ENCODE data around the gene MRPS18B. TPM values are rescaled to one million over a fixed set of nuclear protein-coding genes. Genes with fewer than 3 reads are reported as not detected.

MRPS18B gene
- total and polyA plus RNA-seq, 2 of the 13 experiments (the other 11 are each of a cell fraction or from before 2014, with no cell fraction given), result 125 to 131 TPM

GRCh38 chr6:30597315-30598144 is 20.1 kb upstream of the MRPS18B start (continued):
- 0 out of 2 replicates have a peak, but pooled peaks have one; percentile 31 for TF ChIP-seq ZNF574 (CRISPR knock-in tag; IDR thresholded peaks at IDR 0.05)
- peak; percentile 78 for TF ChIP-seq XRCC5 (optimal IDR thresholded peaks at IDR 0.05; ENCODE audit: low read length)
- TF ChIP-seq ZNF331 (CRISPR knock-in tag; IDR thresholded peaks at IDR 0.05), result peak; percentile 78; the same call in 1 of the 2 replicates
- TF ChIP-seq SMC3 (IDR thresholded peaks at IDR 0.05; ENCODE audit: low read length), result peak; percentile 79
- peak; percentile 47; the same call in 1 of the 2 replicates for TF ChIP-seq POLR2AphosphoS2 (IDR thresholded peaks at IDR 0.05; ENCODE audit: low read depth, low read length)
- TF ChIP-seq, protein P1, sequence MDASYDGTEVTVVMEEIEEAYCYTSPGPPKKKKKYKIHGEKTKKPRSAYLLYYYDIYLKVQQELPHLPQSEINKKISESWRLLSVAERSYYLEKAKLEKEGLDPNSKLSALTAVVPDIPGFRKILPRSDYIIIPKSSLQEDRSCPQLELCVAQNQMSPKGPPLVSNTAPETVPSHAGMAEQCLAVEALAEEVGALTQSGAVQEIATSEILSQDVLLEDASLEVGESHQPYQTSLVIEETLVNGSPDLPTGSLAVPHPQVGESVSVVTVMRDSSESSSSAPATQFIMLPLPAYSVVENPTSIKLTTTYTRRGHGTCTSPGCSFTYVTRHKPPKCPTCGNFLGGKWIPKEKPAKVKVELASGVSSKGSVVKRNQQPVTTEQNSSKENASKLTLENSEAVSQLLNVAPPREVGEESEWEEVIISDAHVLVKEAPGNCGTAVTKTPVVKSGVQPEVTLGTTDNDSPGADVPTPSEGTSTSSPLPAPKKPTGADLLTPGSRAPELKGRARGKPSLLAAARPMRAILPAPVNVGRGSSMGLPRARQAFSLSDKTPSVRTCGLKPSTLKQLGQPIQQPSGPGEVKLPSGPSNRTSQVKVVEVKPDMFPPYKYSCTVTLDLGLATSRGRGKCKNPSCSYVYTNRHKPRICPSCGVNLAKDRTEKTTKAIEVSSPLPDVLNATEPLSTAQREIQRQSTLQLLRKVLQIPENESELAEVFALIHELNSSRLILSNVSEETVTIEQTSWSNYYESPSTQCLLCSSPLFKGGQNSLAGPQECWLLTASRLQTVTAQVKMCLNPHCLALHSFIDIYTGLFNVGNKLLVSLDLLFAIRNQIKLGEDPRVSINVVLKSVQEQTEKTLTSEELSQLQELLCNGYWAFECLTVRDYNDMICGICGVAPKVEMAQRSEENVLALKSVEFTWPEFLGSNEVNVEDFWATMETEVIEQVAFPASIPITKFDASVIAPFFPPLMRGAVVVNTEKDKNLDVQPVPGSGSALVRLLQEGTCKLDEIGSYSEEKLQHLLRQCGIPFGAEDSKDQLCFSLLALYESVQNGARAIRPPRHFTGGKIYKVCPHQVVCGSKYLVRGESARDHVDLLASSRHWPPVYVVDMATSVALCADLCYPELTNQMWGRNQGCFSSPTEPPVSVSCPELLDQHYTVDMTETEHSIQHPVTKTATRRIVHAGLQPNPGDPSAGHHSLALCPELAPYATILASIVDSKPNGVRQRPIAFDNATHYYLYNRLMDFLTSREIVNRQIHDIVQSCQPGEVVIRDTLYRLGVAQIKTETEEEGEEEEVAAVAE (CRISPR knock-in tag; IDR thresholded peaks at IDR 0.05; ENCODE audit: borderline replicate concordance), result peak; percentile 39; the same call in 1 of the 2 replicates
- peak; percentile 60 for TF ChIP-seq RAD21 (CRISPR knock-in tag; IDR thresholded peaks at IDR 0.05)
- TF ChIP-seq MXD4 (CRISPR knock-in tag; IDR thresholded peaks at IDR 0.05), result peak; percentile 47; the same call in 1 of the 2 replicates
- TF ChIP-seq REPIN1 (CRISPR knock-in tag; IDR thresholded peaks at IDR 0.05; ENCODE audit: borderline replicate concordance, low read depth), result peak; percentile 61; the same call in 1 of the 2 replicates
- TF ChIP-seq, protein P2, sequence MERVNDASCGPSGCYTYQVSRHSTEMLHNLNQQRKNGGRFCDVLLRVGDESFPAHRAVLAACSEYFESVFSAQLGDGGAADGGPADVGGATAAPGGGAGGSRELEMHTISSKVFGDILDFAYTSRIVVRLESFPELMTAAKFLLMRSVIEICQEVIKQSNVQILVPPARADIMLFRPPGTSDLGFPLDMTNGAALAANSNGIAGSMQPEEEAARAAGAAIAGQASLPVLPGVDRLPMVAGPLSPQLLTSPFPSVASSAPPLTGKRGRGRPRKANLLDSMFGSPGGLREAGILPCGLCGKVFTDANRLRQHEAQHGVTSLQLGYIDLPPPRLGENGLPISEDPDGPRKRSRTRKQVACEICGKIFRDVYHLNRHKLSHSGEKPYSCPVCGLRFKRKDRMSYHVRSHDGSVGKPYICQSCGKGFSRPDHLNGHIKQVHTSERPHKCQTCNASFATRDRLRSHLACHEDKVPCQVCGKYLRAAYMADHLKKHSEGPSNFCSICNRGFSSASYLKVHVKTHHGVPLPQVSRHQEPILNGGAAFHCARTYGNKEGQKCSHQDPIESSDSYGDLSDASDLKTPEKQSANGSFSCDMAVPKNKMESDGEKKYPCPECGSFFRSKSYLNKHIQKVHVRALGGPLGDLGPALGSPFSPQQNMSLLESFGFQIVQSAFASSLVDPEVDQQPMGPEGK (CRISPR knock-in tag; IDR thresholded peaks at IDR 0.05), result 0 out of 2 replicates have a peak, but pooled peaks have one; percentile 23
- peak; percentile 67 for TF ChIP-seq STAG1 (CRISPR knock-in tag; IDR thresholded peaks at IDR 0.05)
- 0 out of 2 replicates have a peak, but pooled peaks have one; percentile 55 for TF ChIP-seq ZNF792 (CRISPR knock-in tag; IDR thresholded peaks at IDR 0.05)
- TF ChIP-seq DRAP1 (CRISPR knock-in tag; IDR thresholded peaks at IDR 0.05), result 0 out of 2 replicates have a peak, but pooled peaks have one; percentile 29
- peak; percentile 80; the same call in 1 of the 2 replicates for TF ChIP-seq ARID3A (IDR thresholded peaks at IDR 0.05; ENCODE audit: low read depth, low read length)
- TF ChIP-seq HMG20B (CRISPR knock-in tag; conservative IDR thresholded peaks at IDR 0.05), result 0 out of 2 replicates have a peak, but pooled peaks have one; percentile 13
- peak; percentile 68; the same call in 1 of the 2 replicates for TF ChIP-seq ERF (CRISPR knock-in tag; IDR thresholded peaks at IDR 0.05)

Data from HepG2 (cell line).